Measurements from ENCODE around the gene SESTD1. TPM values are rescaled to one million over a fixed set of nuclear protein-coding genes. Genes with fewer than 3 reads are reported as not detected.

Gene SESTD1
- polyA plus RNA-seq, 1 donor from 2014 or later: 39.5 TPM

DNA sequence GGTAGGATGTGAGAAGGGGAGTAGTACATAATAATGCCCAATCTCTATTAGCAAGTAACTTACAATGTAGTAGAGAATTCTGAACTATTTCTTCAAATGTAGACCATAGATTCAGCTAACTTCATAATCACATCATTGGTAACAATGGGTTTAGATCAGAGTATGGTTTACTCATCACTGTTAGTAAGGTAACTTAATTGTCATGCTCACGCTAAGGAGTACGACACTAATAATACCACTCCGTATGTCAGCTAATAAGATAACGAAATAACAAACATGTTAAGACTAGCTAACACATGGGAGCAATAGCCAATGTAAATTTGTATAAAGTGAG lies 158.3 kb downstream of the SESTD1 start:
- Histone ChIP-seq H4K20me1 (ENCODE audit: insufficient read depth) (no peaks in the 10 kb centered on the region), H3K4me3 (ENCODE audit: low read length) (no peak overlapping the region), H3K79me2 (replicated peaks; ENCODE audit: insufficient read depth, low read length) (no peaks in the 10 kb centered on the region), H3K27me3 (ENCODE audit: insufficient read depth, low read depth, low read length) (no peaks in the 10 kb centered on the region), H3K4me2 (ENCODE audit: low read length) (no peak overlapping the region), H3K36me3 (ENCODE audit: insufficient read depth, low read length) (peaks cover 3% of the 10 kb centered on the region), H3F3A (ENCODE audit: insufficient read depth, low read length, poor library complexity, severe bottlenecking) (no peaks in the 10 kb centered on the region), H3K9me2 (ENCODE audit: insufficient read depth, low read length) (no peaks in the 10 kb centered on the region), H3K9ac (ENCODE audit: low read length) (no peak overlapping the region), H3K9me3 (ENCODE audit: low read length) (no peaks in the 10 kb centered on the region), H2AFZ (ENCODE audit: low read depth, low read length) (no peak overlapping the region), H3K27ac (ENCODE audit: low read length) (no peak overlapping the region)
- no peak for TF ChIP-seq SMC3 (conservative IDR thresholded peaks at IDR 0.05; ENCODE audit: poor library complexity)

DNA sequence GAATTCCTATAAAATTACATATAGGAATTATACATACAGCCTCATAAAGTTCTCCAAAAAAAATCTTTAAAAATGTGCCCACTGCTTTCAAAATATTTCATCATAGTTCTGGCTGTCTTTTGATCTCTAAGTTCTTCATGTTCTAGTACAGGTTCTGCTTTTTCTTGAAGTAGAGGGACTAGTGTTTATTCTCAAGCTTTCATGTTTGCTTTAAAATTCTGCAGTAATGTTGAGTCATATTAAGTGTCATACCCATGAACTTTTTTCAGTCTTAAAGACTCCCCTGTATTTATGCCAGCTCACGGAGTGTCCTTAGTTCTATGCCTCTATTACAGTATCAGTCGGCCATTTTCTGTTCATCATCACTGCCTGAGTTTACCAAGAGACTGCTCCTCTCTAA lies 159.9 kb downstream of the SESTD1 start:
- no peak overlapping the region for H2AFZ ChIP-seq (ENCODE audit: low read depth, low read length)
- TF ChIP-seq, protein P1, sequence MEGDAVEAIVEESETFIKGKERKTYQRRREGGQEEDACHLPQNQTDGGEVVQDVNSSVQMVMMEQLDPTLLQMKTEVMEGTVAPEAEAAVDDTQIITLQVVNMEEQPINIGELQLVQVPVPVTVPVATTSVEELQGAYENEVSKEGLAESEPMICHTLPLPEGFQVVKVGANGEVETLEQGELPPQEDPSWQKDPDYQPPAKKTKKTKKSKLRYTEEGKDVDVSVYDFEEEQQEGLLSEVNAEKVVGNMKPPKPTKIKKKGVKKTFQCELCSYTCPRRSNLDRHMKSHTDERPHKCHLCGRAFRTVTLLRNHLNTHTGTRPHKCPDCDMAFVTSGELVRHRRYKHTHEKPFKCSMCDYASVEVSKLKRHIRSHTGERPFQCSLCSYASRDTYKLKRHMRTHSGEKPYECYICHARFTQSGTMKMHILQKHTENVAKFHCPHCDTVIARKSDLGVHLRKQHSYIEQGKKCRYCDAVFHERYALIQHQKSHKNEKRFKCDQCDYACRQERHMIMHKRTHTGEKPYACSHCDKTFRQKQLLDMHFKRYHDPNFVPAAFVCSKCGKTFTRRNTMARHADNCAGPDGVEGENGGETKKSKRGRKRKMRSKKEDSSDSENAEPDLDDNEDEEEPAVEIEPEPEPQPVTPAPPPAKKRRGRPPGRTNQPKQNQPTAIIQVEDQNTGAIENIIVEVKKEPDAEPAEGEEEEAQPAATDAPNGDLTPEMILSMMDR (IDR thresholded peaks at IDR 0.05; ENCODE audit: poor library complexity, severe bottlenecking): no peak
- TF ChIP-seq, protein P2, sequence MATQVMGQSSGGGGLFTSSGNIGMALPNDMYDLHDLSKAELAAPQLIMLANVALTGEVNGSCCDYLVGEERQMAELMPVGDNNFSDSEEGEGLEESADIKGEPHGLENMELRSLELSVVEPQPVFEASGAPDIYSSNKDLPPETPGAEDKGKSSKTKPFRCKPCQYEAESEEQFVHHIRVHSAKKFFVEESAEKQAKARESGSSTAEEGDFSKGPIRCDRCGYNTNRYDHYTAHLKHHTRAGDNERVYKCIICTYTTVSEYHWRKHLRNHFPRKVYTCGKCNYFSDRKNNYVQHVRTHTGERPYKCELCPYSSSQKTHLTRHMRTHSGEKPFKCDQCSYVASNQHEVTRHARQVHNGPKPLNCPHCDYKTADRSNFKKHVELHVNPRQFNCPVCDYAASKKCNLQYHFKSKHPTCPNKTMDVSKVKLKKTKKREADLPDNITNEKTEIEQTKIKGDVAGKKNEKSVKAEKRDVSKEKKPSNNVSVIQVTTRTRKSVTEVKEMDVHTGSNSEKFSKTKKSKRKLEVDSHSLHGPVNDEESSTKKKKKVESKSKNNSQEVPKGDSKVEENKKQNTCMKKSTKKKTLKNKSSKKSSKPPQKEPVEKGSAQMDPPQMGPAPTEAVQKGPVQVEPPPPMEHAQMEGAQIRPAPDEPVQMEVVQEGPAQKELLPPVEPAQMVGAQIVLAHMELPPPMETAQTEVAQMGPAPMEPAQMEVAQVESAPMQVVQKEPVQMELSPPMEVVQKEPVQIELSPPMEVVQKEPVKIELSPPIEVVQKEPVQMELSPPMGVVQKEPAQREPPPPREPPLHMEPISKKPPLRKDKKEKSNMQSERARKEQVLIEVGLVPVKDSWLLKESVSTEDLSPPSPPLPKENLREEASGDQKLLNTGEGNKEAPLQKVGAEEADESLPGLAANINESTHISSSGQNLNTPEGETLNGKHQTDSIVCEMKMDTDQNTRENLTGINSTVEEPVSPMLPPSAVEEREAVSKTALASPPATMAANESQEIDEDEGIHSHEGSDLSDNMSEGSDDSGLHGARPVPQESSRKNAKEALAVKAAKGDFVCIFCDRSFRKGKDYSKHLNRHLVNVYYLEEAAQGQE (IDR thresholded peaks at IDR 0.05; ENCODE audit: borderline replicate concordance): no peak
- TF ChIP-seq SMC3 (conservative IDR thresholded peaks at IDR 0.05; ENCODE audit: poor library complexity): no peak
- TF ChIP-seq POLR2AphosphoS5 (IDR thresholded peaks at IDR 0.05): no peak
- no peak for TF ChIP-seq RAD21 (conservative IDR thresholded peaks at IDR 0.05)
- no peak for TF ChIP-seq MXI1 (conservative IDR thresholded peaks at IDR 0.05; ENCODE audit: poor library complexity, severe bottlenecking)
- no peak for TF ChIP-seq EP300 (conservative IDR thresholded peaks at IDR 0.05; ENCODE audit: poor library complexity, severe bottlenecking)
- no peak for TF ChIP-seq TAF1 (IDR thresholded peaks at IDR 0.05; ENCODE audit: low read depth)
- TF ChIP-seq EZH2 (IDR thresholded peaks at IDR 0.05; ENCODE audit: borderline replicate concordance, insufficient read depth, low read length, poor library complexity, severe bottlenecking): no peak
- H3K79me2 ChIP-seq (replicated peaks; ENCODE audit: insufficient read depth, low read length): no peaks in the 10 kb centered on the region
- H3K27me3 ChIP-seq (ENCODE audit: insufficient read depth, low read depth, low read length): no peaks in the 10 kb centered on the region
- no peaks in the 10 kb centered on the region for H3K36me3 ChIP-seq (ENCODE audit: insufficient read depth, low read length)
- no peaks in the 10 kb centered on the region for H3F3A ChIP-seq (ENCODE audit: insufficient read depth, low read length, poor library complexity, severe bottlenecking)
- H4K20me1 ChIP-seq (ENCODE audit: insufficient read depth): no peaks in the 10 kb centered on the region
- H3K9me3 ChIP-seq (ENCODE audit: low read length): no peaks in the 10 kb centered on the region
- no peak overlapping the region for H3K27ac ChIP-seq (ENCODE audit: low read length)
- no peaks in the 10 kb centered on the region for H3K9me2 ChIP-seq (ENCODE audit: insufficient read depth, low read length)
- H3K4me3 ChIP-seq (ENCODE audit: low read length): no peak overlapping the region
- H3K9ac ChIP-seq (ENCODE audit: low read length): no peak overlapping the region
- no peak overlapping the region for H3K4me2 ChIP-seq (ENCODE audit: low read length)

DNA sequence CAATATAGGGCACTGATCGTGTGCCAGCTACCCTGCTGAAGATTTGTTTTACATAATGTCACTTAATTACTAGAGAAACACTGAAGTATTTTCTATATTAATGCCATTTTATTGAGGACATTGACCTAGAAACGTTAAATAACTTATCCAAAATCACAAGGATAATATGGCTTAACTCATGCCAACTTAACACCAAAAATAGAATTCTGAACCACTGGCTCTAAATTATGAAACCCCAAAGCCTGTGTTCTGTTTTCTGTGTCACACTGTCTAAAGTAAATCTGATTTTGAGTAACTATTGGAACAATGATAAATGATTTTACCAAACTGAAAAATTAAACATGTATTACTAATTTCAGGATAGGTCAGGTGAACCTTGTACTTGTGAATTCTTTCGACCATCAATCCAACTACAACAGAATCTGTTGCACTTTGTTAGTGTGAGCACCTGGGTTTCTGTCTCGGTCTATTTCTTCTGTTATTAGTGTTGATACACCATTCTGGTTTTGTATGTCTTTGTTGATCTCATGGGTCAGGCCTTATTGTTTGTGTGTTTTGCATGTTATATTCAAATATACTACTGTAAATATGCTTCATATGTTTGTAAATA lies 166.4 kb downstream of the SESTD1 start:
- no peak for TF ChIP-seq POLR2AphosphoS5 (IDR thresholded peaks at IDR 0.05)
- TF ChIP-seq, protein P2 (IDR thresholded peaks at IDR 0.05; ENCODE audit: borderline replicate concordance): no peak
- no peak for TF ChIP-seq MXI1 (conservative IDR thresholded peaks at IDR 0.05; ENCODE audit: poor library complexity, severe bottlenecking)
- TF ChIP-seq, protein P1 (IDR thresholded peaks at IDR 0.05; ENCODE audit: poor library complexity, severe bottlenecking): no peak
- Histone ChIP-seq H3K4me2 (ENCODE audit: low read length) (no peak overlapping the region), H3K9me3 (ENCODE audit: low read length) (no peaks in the 10 kb centered on the region), H3K79me2 (replicated peaks; ENCODE audit: insufficient read depth, low read length) (no peaks in the 10 kb centered on the region), H4K20me1 (ENCODE audit: insufficient read depth) (no peaks in the 10 kb centered on the region), H3K9ac (ENCODE audit: low read length) (no peak overlapping the region), H3K36me3 (ENCODE audit: insufficient read depth, low read length) (no peaks in the 10 kb centered on the region), H3K4me3 (ENCODE audit: low read length) (no peak overlapping the region), H3F3A (ENCODE audit: insufficient read depth, low read length, poor library complexity, severe bottlenecking) (no peaks in the 10 kb centered on the region), H3K27me3 (ENCODE audit: insufficient read depth, low read depth, low read length) (no peaks in the 10 kb centered on the region), H3K9me2 (ENCODE audit: insufficient read depth, low read length) (no peaks in the 10 kb centered on the region), H3K27ac (ENCODE audit: low read length) (no peak overlapping the region), H2AFZ (ENCODE audit: low read depth, low read length) (no peak overlapping the region)

Data from neural cell (in vitro differentiated cells).